DND-41 (cell line): Measurements from ENCODE around the gene GNG11.

ENCODE experiments used
- ATAC-seq: fragments of 200-7000 bp; cut with Tn5 transposase; 3 replicates; pipeline ENCODE4 v1.9.1; 2021; ENCODE audit warnings: low read depth; ENCODE audit not compliant: insufficient read depth
- DNase-seq: peaks from one replicate; pipeline ENCODE4 v3.0.0-alpha.2; 2020
- H2AFZ ChIP-seq: 2 replicates; pipeline ENCODE4 v1.6.0; 2012; ENCODE audit warnings: low read depth, low read length
- H3K27ac ChIP-seq: 2 replicates; pipeline ENCODE4 v1.5.1; 2012; ENCODE audit warnings: low read length, inconsistent platforms
- H3K27me3 ChIP-seq: fragments of 200-600 bp; sonication (generic); 2 replicates; pipeline ENCODE4 v1.6.0; 2012; ENCODE audit warnings: low read length, mild to moderate bottlenecking, inconsistent platforms; ENCODE audit not compliant: insufficient read depth, poor library complexity
- H3K36me3 ChIP-seq: 2 replicates; pipeline ENCODE4 v1.5.1; 2012; ENCODE audit warnings: low read length, inconsistent platforms; ENCODE audit not compliant: insufficient read depth
- H3K4me1 ChIP-seq: 2 replicates; pipeline ENCODE4 v1.5.1; 2012; ENCODE audit warnings: mild to moderate bottlenecking, low read length; ENCODE audit not compliant: insufficient read depth
- H3K4me2 ChIP-seq: 2 replicates; pipeline ENCODE4 v1.6.0; 2012; ENCODE audit warnings: mild to moderate bottlenecking, moderate library complexity, low read length, inconsistent platforms; ENCODE audit not compliant: insufficient read depth
- H3K4me3 ChIP-seq, 2 experiments: fragments of 200-600 bp in 1 of 2; shearing (Covaris generic) in 1 of 2; 2 replicates each; pipeline ENCODE4 v1.5.1; 2012 to 2016; ENCODE audit warnings: inconsistent platforms in 2 of 2, low read length in 2 of 2, mild to moderate bottlenecking in 2 of 2, low read depth in 1 of 2, moderate library complexity in 1 of 2
- H3K79me2 ChIP-seq: 2 replicates; pipeline ENCODE4 v1.6.0; 2012; ENCODE audit warnings: low read length, inconsistent platforms; ENCODE audit not compliant: insufficient read depth
- H3K9ac ChIP-seq: 2 replicates; pipeline ENCODE4 v1.6.0; 2012; ENCODE audit warnings: low read depth, mild to moderate bottlenecking, inconsistent platforms, low read length, moderate library complexity
- H3K9me3 ChIP-seq: 2 replicates; pipeline ENCODE4 v1.5.1; 2012; ENCODE audit warnings: low read length, moderate library complexity, mild to moderate bottlenecking, inconsistent platforms; ENCODE audit not compliant: insufficient read depth, severe bottlenecking
- H4K20me1 ChIP-seq: 2 replicates; pipeline ENCODE4 v1.6.0; 2012; ENCODE audit warnings: low read length; ENCODE audit not compliant: insufficient read depth
- EZH2 ChIP-seq: IDR thresholded peaks from 3 replicates; pipeline ENCODE4 v1.6.1; 2012; ENCODE audit warnings: borderline replicate concordance, low read depth, mild to moderate bottlenecking, moderate library complexity, low read length, inconsistent platforms; ENCODE audit not compliant: severe bottlenecking
- TF ChIP-seq, protein P1 (sequence below): IDR thresholded peaks from 2 replicates; pipeline ENCODE4 v1.5.1; 2012; ENCODE audit warnings: borderline replicate concordance, low read length, moderate library complexity, mild to moderate bottlenecking; ENCODE audit not compliant: poor library complexity, severe bottlenecking; ENCODE audit errors: extremely low read depth

Gene GNG11

DNA sequence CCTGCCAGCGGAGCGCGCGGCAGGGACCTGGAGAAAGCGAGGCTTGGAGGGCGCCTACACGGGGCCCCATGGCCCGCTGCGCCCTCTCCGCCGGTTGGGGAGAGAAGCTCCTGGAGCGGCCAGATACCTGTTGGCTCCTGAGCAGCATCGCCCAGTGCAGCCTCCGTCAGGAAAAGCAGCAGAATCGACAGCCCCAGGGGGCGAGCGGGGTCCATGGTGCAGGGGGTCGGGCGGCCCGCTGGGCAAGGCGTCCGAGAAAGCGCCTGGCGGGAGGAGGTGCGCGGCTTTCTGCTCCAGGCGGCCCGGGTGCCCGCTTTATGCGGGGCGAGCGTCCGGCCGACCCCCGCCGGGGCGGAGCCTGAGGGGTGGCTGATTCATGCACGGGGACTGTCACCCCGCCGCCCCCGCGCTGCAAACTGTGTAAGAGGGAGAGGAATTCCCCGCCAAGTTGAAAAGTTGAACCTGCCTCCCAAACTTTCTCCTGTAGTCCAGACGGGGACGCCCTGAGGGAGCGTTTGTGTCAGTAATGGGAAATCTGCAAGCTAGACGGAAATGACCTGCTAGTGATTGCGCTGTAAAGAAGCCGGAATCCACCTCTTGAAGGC lies 31.0 kb upstream of the GNG11 start, which contains the start of gene TFPI2:
TFPI2 (minus strand) TSS at position 290 of the 605 bp plus-strand sequence; CDS start at position 215, 75 bp downstream.
- DNase-seq (no peak), ATAC-seq (no peak)
- no peaks in the 10 kb centered on the region for H3K36me3 ChIP-seq
- no peaks in the 10 kb centered on the region for H3K9me3 ChIP-seq
- no peak for TF ChIP-seq EZH2
- H3K9ac ChIP-seq: no peak within 1 kb of the TSS
- H3K79me2 ChIP-seq: no peaks in the 10 kb centered on the region
- no peak within 1 kb of the TSS for H2AFZ ChIP-seq
- no peak within 1 kb of the TSS for H3K4me3 ChIP-seq
- no peaks in the 10 kb centered on the region for H4K20me1 ChIP-seq
- H3K4me1 ChIP-seq: no peaks in the 10 kb centered on the region
- H3K27ac ChIP-seq: no peak within 1 kb of the TSS
- H3K4me2 ChIP-seq: no peak within 1 kb of the TSS
- no peaks in the 10 kb centered on the region for H3K27me3 ChIP-seq

DNA sequence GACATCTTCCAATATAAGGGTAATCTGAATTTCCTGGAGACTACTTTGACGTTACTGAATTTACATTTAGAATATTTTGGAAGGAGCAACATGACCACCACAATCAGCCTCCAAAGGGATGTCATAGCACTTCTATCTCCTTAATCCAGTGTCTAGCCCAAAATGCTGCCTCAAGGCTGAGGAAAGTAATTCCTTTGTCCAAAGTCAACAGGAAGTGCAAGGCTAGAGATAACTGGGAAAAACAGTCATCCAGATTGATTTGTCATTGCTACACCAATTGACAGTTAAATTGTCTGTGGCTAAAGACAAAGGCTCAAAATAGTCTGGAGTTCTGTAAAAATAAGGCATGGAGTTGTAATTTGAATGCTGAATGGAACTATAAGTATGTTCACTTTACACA lies 27.1 kb upstream of the GNG11 start:
- H2AFZ ChIP-seq: no peak overlapping the region
- H3K27ac ChIP-seq: no peak overlapping the region
- DNase-seq (no peak), ATAC-seq (no peak)
- TF ChIP-seq, protein P1, sequence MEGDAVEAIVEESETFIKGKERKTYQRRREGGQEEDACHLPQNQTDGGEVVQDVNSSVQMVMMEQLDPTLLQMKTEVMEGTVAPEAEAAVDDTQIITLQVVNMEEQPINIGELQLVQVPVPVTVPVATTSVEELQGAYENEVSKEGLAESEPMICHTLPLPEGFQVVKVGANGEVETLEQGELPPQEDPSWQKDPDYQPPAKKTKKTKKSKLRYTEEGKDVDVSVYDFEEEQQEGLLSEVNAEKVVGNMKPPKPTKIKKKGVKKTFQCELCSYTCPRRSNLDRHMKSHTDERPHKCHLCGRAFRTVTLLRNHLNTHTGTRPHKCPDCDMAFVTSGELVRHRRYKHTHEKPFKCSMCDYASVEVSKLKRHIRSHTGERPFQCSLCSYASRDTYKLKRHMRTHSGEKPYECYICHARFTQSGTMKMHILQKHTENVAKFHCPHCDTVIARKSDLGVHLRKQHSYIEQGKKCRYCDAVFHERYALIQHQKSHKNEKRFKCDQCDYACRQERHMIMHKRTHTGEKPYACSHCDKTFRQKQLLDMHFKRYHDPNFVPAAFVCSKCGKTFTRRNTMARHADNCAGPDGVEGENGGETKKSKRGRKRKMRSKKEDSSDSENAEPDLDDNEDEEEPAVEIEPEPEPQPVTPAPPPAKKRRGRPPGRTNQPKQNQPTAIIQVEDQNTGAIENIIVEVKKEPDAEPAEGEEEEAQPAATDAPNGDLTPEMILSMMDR: no peak
- TF ChIP-seq EZH2: no peak
- H3K9me3 ChIP-seq: no peaks in the 10 kb centered on the region
- no peaks in the 10 kb centered on the region for H3K36me3 ChIP-seq
- H3K4me2 ChIP-seq: no peak overlapping the region
- peaks cover 4% of the 10 kb centered on the region for H3K27me3 ChIP-seq
- H4K20me1 ChIP-seq: no peaks in the 10 kb centered on the region
- H3K4me1 ChIP-seq: no peaks in the 10 kb centered on the region
- H3K79me2 ChIP-seq: no peaks in the 10 kb centered on the region
- H3K9ac ChIP-seq: no peak overlapping the region
- no peak overlapping the region for H3K4me3 ChIP-seq

- Histone ChIP-seq H3K4me3 (no peak overlapping the region), H3K36me3 (no peaks in the 10 kb centered on the region), H4K20me1 (no peaks in the 10 kb centered on the region), H3K9me3 (no peaks in the 10 kb centered on the region), H3K4me2 (no peak overlapping the region), H2AFZ (no peak overlapping the region), H3K27me3 (peaks cover 4% of the 10 kb centered on the region), H3K79me2 (no peaks in the 10 kb centered on the region), H3K9ac (no peak overlapping the region), H3K4me1 (no peaks in the 10 kb centered on the region), H3K27ac (no peak overlapping the region)
- TF ChIP-seq, protein P1: no peak
- no peak for TF ChIP-seq EZH2
- DNase-seq: no peak
- no peak for ATAC-seq
Measured at GRCh38 chr7:93894966-93895640, 26.4 kb upstream of the GNG11 start.

- no peak overlapping the region for H3K27ac ChIP-seq
- H3K36me3 ChIP-seq: no peaks in the 10 kb centered on the region
- H3K4me1 ChIP-seq: no peaks in the 10 kb centered on the region
- no peak overlapping the region for H3K4me3 ChIP-seq
- peaks cover 4% of the 10 kb centered on the region for H3K27me3 ChIP-seq
- no peak overlapping the region for H2AFZ ChIP-seq
- H3K9ac ChIP-seq: no peak overlapping the region
- no peak for TF ChIP-seq EZH2
- TF ChIP-seq, protein P1: no peak
- H3K4me2 ChIP-seq: no peak overlapping the region
- ATAC-seq (no peak), DNase-seq (no peak)
- H3K9me3 ChIP-seq: no peaks in the 10 kb centered on the region
- no peaks in the 10 kb centered on the region for H4K20me1 ChIP-seq
- no peaks in the 10 kb centered on the region for H3K79me2 ChIP-seq
Measured at GRCh38 chr7:93895859-93896600, 25.5 kb upstream of the GNG11 start.
